HG03565 (cell line): ENCODE results near the gene PARD3B.

Experiments used
- ATAC-seq: cut with Tn5 transposase; IDR thresholded peaks from one replicate; pipeline ENCODE4 v1.9.1; 2021; ENCODE audit warnings: mild to moderate bottlenecking, moderate library complexity; ENCODE audit not compliant: unreplicated experiment

Gene PARD3B

GRCh38 chr2:205366336-205367060 is 821.2 kb downstream of the PARD3B start:
- ATAC-seq = no peak

- no peak for ATAC-seq
Observed at GRCh38 chr2:205367331-205367935, 822.2 kb downstream of the PARD3B start.

- no peak for ATAC-seq
Observed at GRCh38 chr2:205369813-205370212, 824.5 kb downstream of the PARD3B start.

- no peak for ATAC-seq
Observed at GRCh38 chr2:205370726-205371125, 825.5 kb downstream of the PARD3B start.

- no peak for ATAC-seq
Observed at GRCh38 chr2:205372141-205372540, 826.9 kb downstream of the PARD3B start.

GRCh38 chr2:205375461-205376448 is 830.5 kb downstream of the PARD3B start:
- ATAC-seq = no peak

- ATAC-seq = no peak
Observed at GRCh38 chr2:205377324-205377723, 832.0 kb downstream of the PARD3B start.

- no peak for ATAC-seq
Observed at GRCh38 chr2:205383601-205384000, 838.3 kb downstream of the PARD3B start.

GRCh38 chr2:205386109-205386508 is 840.8 kb downstream of the PARD3B start:
- ATAC-seq = no peak

GRCh38 chr2:205387350-205388055 is 842.2 kb downstream of the PARD3B start:
- ATAC-seq = no peak

GRCh38 chr2:205390866-205391265 is 845.6 kb downstream of the PARD3B start:
- no peak for ATAC-seq

GRCh38 chr2:205401511-205401910 is 856.2 kb downstream of the PARD3B start:
- ATAC-seq = no peak

GRCh38 chr2:205402011-205402410 is 856.7 kb downstream of the PARD3B start:
- ATAC-seq = no peak

GRCh38 chr2:205403244-205403825 is 858.1 kb downstream of the PARD3B start:
- ATAC-seq = no peak

- ATAC-seq = no peak
Observed at GRCh38 chr2:205405194-205405593, 859.9 kb downstream of the PARD3B start.

GRCh38 chr2:205405752-205406151 is 860.5 kb downstream of the PARD3B start:
- ATAC-seq = no peak

GRCh38 chr2:205407984-205408383 is 862.7 kb downstream of the PARD3B start:
- no peak for ATAC-seq

GRCh38 chr2:205408696-205409095 is 863.4 kb downstream of the PARD3B start:
- no peak for ATAC-seq

GRCh38 chr2:205409411-205409810 is 864.1 kb downstream of the PARD3B start:
- ATAC-seq = no peak

- ATAC-seq = no peak
Observed at GRCh38 chr2:205411558-205411957, 866.3 kb downstream of the PARD3B start.
